NCI-H524 treated with DMSO at 0.1 percent for 48 hours (cell line): ENCODE results near the gene SSTR3.

Experiments used
- DNase-seq: peaks from one replicate; lab custom pipeline; 2025; lab: John Stamatoyannopoulos, UW

Gene SSTR3

GRCh38 chr22:37196539-37197450 is 15.5 kb downstream of the SSTR3 start:
- no peak for DNase-seq

DNA sequence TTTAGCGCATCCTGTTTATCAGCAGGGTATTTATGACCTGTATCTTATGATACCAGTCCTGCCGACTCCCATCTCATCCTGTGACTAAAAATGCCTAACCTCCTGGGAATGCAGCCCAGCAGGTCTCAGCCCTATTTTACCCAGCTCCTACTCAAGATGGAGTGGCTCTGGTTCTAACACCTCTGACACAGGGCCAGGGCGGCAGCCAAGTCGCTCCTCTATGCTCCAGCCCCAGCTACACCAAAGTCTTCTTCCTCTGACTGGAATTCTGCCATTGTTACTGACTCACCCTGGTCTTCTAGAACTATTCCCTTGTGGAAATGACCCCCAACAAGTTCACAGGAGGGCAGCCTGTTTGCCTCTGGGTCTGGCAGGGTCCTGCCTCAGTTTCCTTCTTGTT is 16.4 kb downstream of the SSTR3 start:
- DNase-seq = no peak

GRCh38 chr22:37194750-37195149 is 17.5 kb downstream of the SSTR3 start:
- no peak for DNase-seq

DNA sequence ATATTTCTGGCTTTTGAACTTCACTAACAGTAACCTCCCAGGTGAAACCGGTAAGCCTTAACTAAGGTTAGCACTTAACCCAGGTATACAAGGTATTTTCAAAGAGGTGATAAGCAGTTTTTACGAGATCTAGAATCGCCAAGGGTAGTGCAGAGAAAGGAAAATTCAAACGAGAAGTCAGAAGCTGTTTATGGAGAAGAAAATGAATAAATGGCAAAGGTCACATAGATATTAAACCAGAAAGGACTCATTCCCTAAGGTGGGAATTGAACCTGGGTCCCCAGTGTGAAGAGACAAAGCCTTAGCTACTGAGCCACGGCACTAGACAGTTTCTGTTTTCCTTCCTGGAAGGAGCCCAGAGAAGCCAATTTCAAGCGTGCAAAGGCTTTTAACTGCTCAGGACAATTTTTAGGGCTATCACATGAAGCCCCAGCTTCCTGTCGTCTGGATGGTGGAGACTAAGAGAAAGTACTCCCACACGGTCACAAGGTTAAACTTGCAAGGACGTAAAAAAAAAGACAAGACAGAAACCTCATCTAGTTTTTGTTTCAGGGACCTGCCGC is 18.6 kb downstream of the SSTR3 start:
- DNase-seq = no peak

GRCh38 chr22:37192741-37193140 is 19.5 kb downstream of the SSTR3 start:
- DNase-seq = no peak

GRCh38 chr22:37192204-37192603 is 20.1 kb downstream of the SSTR3 start:
- no peak for DNase-seq

GRCh38 chr22:37190262-37190780 is 22.0 kb downstream of the SSTR3 start:
- DNase-seq = no peak

DNA sequence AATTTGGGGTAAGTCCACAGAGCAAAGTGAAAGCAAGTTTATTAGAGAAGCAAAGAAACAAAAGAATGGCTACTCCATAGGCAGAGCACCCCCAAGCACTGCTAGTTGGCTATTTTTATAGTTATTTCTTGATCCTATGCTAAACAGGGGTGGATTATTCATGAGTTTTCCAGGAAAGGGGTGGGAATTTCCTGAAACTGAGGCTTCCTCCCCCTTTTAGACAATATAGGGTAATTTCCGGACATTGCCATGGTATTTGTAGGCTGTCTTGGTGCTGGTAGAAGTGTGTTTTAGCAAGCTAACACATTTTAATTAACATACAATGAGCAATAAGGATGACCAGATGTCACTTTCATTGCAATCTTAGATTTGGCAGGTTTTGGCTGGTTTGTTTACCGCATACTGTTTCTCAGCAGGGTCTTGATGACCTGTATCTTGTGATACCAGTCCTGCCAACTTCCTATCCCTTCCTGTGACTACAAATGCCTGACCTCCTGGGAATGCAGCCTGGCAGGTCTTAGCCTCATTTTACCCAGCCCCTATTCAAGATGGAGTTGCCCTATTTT is 23.3 kb downstream of the SSTR3 start:
- no peak for DNase-seq

DNA sequence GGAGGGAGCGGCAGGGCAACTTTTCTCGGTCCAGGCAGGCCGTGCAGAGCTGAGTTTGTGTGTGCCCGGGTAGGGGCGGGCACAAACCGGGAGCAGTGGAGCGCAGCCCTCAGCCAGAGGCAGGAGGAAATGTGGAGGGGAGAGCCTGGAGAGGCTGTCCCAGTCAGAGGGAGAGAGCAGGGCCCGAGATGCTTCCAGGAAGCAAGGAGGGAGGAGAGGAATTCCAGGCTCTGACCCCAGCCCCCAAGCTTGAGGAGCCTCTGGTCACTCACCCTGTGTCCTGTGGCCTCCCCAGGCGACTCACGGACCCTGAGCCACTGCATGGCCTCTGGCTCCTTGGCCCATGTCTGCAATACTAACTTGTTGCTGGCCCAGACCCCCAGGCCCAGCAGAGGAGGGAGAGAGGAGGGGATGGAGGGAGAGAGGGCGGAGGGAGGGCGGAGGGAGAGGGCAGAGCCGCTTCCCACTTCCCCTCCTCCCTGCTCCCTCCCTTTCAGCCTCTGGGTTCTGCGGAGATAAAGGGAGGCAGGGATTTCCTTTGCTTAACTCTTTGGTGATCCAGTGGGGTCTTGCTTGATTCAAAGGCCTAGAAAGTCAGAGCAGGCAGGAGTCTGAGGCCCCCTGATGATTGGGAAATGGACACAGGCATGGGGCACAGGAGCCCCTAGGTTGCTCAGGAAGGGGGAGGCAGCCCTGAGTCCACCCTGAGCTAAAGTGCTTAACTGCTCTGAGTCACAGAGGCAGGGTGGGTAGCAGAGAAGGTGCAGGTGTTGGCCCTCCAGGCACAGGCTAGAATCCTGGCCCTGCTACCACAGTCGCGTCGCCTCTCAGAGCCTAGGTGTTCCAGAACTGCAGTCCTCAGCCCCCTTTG is 24.2 kb downstream of the SSTR3 start, which contains the start of gene C1QTNF6:
TSS of gene C1QTNF6 (minus strand) at position 357 of the 871 bp plus-strand sequence. CDS start at position 323, 34 bp downstream.
- DNase-seq = no peak

DNA sequence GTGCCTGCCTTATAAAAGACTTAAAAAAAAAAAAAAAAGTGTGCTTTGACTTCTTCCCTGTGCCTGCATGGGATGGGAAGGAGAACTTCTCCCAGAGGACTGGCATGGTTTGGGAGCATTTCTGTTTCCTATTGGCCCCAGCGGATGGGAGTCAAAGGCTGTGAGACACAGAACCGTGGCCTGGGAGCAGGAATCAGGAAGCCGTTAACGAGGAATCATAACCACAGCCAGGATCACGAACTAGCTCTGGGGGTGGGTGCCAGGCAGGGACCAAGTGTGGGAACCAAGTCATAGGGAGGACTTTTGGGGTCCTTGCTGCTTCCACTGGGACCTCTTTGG is 24.8 kb downstream of the SSTR3 start:
- no peak for DNase-seq

DNA sequence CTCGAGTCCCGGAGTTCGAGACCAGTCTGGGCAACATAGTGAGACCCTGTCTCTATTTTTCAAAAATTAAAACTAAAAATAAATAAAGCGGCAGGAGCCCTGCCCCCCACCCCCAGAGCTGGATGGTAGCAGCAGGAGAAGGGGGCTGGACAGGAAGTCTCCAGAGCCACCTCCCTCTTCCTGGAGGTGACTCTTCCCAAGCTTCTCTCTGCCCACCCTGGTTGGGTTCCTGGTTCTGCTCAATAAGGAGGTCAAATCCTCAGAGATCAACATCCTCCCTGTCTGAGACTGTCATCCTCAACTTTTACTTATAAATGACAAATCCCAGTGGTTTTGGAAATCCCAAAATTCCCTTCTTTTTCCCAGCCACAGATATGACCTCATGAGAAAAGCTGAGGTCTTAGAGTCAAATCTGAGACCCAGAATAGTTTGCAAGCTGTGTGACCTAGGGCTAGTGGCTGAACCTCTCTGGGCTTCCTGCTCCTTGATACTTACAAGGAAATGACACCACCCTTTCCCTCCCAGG is 25.2 kb downstream of the SSTR3 start:
- no peak for DNase-seq

- DNase-seq = no peak
Measured at GRCh38 chr22:37186228-37186996, 25.9 kb downstream of the SSTR3 start.

GRCh38 chr22:37185646-37186227 is 26.5 kb downstream of the SSTR3 start:
- DNase-seq = no peak

GRCh38 chr22:37184816-37185541 is 27.3 kb downstream of the SSTR3 start:
- DNase-seq = no peak

GRCh38 chr22:37184380-37184755 is 27.9 kb downstream of the SSTR3 start:
- DNase-seq = no peak

DNA sequence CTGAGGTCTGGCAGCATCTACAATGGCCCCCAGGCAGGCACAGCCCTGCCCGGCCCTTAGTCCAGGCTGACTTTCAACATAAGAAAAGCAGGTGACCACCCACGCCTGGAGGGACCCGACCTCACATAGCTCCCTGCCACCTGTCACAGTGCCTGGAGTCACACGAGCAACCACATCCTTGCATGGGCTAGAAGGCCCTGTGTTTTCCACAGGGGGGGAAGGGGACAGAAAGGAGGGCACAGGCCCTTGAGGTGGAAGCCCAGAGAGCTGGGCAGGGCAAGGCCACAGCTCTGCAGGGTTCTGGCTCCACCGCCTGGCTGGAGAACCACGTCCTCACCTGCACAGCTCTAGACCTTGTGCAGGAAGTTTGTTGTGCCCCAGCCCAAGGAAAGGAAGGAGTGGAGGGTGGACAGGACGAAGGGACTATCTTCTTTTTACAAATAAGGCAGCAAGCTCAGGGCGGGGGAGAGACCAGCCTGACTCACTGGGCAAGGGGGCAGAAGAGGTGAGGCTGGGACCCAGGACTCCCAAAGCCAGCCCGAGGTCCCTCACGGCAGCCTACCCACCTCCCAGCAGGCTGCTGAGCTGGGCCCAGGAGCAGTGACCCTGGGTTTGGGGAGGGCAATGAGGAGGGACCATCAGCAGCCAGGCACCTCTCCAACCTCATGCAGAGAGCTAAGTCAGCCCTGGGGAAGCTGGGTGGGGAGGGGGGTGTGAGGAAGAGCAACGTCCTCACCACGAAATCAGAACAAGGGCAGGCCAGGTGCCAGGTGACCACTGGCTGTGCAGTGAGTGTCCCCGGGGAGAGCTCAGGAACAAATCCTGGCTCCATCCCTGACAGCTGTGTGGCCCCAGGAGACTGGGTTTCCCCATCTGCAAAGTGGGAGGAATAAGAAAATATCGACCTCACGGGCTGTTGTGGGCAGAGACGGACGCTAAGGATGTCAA is 28.6 kb downstream of the SSTR3 start:
- no peak for DNase-seq

- no peak for DNase-seq
Measured at GRCh38 chr22:37182949-37183245, 29.4 kb downstream of the SSTR3 start.

DNA sequence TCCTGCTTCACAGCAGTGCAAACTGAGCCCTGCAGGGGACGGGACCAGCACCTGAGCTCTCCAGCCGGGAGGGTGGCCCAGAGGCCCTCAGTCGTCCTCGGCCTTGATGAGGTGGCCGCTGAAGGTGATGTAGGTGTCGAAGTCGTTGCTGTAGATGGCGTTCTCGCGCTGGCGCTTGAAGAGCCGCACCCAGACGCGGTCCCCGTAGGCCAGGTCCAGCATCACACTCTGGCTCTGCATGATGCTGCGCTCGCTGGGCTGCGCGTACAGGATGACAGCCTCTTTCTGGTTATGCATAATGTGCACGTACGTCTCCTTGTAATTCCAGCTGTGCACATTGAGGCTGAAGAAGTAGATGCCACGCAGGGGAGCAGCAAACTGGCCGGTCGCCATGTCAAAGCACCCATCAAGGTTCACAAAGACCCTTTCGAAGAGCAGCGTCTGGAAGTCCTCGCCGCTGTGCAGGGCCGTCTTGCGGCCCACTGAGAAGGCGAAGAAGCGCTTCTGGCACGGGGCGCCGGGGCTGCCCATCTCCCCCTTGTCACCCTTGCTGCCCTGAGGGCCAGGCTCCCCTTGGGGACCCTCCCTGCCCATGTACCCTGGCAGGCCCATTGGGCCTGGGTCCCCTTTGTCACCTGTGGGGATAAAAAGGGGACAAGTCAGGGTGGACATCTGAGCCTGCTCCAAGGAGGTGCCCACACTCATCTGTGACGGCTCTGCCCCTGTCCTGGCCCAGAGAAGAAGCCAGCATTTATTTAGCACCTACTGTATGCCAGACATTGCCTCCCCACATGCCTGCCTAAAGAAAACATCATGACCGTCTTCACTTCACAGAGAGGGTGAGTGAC is 30.0 kb downstream of the SSTR3 start:
- no peak for DNase-seq
